Panc1 (cell line): ENCODE results near the gene ESRRA.

ENCODE experiments used
- CTCF ChIP-seq: fragments of 450-650 bp; IDR thresholded peaks from 2 replicates; pipeline ENCODE4 v1.5.1; 2017; ENCODE audit warnings: mild to moderate bottlenecking
- POLR2AphosphoS5 ChIP-seq: IDR thresholded peaks from 2 replicates; pipeline ENCODE4 v1.6.1; 2012; ENCODE audit warnings: mild to moderate bottlenecking, low read depth, low read length, moderate library complexity
- REST ChIP-seq, 2 experiments: IDR thresholded peaks; 2 replicates each; pipeline ENCODE4 v1.6.1; 2011 to 2012; ENCODE audit warnings: low read depth in 2 of 2, control low read depth in 1 of 2, low read length in 1 of 2, mild to moderate bottlenecking in 1 of 2, moderate library complexity in 1 of 2; ENCODE audit not compliant: insufficient read depth in 1 of 2
- SIN3A ChIP-seq: IDR thresholded peaks from 2 replicates; pipeline ENCODE4 v1.6.1; 2012; ENCODE audit warnings: low read depth, mild to moderate bottlenecking, low read length, moderate library complexity, borderline replicate concordance; ENCODE audit not compliant: insufficient read depth
- TCF7L2 ChIP-seq: IDR thresholded peaks from 2 replicates; pipeline ENCODE4 v1.6.1; 2011; ENCODE audit warnings: mild to moderate bottlenecking, low read depth, low read length, inconsistent platforms

DNA sequence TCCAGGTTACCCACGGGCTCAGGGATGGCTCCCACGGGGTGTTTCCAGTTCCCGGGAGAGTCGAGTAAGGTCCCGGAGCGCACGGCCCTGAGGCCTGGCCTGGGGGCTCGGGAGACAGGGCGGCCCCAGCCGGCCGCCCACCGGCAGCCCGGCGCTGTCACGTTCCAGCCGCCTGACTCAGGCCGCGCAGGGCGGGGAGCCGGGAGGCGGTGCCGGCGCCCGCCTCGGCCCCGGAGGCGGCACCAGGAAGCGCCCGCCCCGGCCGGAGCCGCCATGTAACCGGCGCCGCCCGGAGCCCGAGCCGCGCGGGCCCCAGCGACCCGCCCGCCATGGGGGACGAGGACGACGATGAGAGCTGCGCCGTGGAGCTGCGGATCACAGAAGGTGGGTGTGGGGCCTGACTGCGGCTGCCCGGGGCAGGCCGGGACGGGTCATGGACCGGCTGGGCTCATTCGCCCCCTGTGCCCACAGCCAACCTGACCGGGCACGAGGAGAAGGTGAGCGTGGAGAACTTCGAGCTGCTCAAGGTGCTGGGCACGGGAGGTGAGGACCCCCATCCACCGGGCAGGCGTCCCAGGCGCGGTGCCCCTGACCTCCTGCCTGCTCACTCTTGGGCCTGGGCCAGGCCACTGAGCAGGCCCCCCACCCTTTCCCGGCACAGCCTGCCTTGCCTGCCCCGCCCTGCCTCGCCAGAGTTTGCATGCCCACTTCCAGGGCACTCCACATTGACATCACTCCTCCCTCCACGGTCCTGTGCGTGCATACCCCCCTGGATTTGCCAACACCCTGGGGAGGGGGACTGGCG is 53.8 kb downstream of the ESRRA start, which contains the start of gene RPS6KA4:
- TF ChIP-seq CTCF (no peak), REST (IDR thresholded peaks at IDR 0.05; ENCODE audit: insufficient read depth in 1 of 2, low read depth in 2 of 2, low read length in 1 of 2) (no peak), POLR2AphosphoS5 (peak; percentile 72), TCF7L2 (no peak), SIN3A (peak; percentile 92; the same call in 1 of the 2 replicates)
